Esophagus mucosa (tissue), 1 donor: ENCODE measurements around the gene ARSD. TPM values are rescaled to one million over a fixed set of nuclear protein-coding genes. Genes with fewer than 3 reads are reported as not detected.

Source experiments
- total RNA-seq: library from RNA; stranded (reverse); gene quantifications from one replicate; pipeline ENCODE4 v1.2.4, GENCODE V29; 2023
- donor health status: DM: yes; HTN: yes; CAD: no.

The ARSD gene
- total RNA-seq, 1 donor from 2014 or later: 33.3 TPM

Other genes starting within 250 kb of the ARSD start
- gene CD99, start 238.0 kb downstream of the ARSD start, total RNA-seq: 100 TPM
- gene XG, start 177.3 kb downstream of the ARSD start, total RNA-seq: 14.2 TPM
- gene GYG2, start 100.4 kb downstream of the ARSD start, total RNA-seq: 0.52 TPM
- gene ARSH, start 77.2 kb upstream of the ARSD start, total RNA-seq: 0.40 TPM
- gene ARSF, start 112.1 kb upstream of the ARSD start, total RNA-seq: 1.9 TPM